HTR-8/SVneo (cell line): ENCODE results near the gene CHST12.

ENCODE experiments used
- DNase-seq: peaks from one replicate; pipeline ENCODE4 v3.0.0; 2011; ENCODE audit warnings: low spot score, mixed read lengths; ENCODE audit not compliant: insufficient read length
- FAIRE-seq: peaks from 2 replicates; lab custom pipeline; 2011; peaks lifted over from hg19 to GRCh38; lab: Jason Lieb, UNC

CHST12 gene

DNA sequence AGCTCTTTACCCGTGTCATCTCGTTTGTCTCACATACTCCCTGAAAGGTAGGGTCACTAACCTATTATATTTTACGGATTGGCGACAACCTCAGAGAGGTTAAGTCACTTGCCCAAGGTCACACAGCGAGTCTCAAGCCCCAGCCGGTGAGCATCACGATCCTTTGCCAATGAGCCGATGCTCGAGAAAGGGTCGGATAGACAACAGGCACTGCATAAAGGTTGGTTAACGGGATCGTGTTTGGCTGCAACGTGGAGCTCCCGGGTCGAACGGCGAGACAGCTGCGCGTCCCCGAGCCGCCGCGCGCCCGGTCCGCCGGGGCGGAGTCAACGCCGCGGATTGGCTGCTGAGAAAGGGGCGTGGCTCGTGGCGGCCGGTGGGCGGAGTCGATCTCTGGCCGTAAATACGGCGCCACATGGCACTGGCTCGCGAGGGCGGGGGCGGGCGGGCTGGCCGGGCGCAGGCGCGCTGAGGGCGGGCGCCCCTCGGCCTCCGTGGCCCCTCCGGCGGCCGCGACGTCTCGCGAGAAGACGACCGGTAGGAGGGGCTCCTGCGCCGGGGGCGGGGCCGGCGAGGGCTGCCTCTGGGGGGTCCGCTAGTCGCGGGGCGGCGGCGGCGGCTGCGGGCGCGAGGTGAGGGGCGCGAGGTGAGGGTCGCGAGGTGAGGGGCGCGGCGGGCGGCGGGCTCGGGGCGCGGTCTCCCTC, at the start of gene CHST12:
Gene CHST12, plus strand, starts transcription at position 598 of the 704 bp plus-strand sequence. CDS start 29,029 bp downstream, outside the sequence.
- FAIRE-seq, result peak; percentile 95
- peak; percentile 99 for DNase-seq

- FAIRE-seq (peak; percentile 66), DNase-seq (peak; percentile 99)
Measured at GRCh38 chr7:2353936-2354185, 49.5 kb upstream of the CHST12 start.

- DNase-seq (peak; percentile 98), FAIRE-seq (peak; percentile 98)
Measured at GRCh38 chr7:2354186-2354938, 49.0 kb upstream of the CHST12 start, which contains the start of gene EIF3B. Gene EIF3B, plus strand, starts transcription at chr7:2354827. Its CDS starts 95 bp downstream, at chr7:2354922.

DNA sequence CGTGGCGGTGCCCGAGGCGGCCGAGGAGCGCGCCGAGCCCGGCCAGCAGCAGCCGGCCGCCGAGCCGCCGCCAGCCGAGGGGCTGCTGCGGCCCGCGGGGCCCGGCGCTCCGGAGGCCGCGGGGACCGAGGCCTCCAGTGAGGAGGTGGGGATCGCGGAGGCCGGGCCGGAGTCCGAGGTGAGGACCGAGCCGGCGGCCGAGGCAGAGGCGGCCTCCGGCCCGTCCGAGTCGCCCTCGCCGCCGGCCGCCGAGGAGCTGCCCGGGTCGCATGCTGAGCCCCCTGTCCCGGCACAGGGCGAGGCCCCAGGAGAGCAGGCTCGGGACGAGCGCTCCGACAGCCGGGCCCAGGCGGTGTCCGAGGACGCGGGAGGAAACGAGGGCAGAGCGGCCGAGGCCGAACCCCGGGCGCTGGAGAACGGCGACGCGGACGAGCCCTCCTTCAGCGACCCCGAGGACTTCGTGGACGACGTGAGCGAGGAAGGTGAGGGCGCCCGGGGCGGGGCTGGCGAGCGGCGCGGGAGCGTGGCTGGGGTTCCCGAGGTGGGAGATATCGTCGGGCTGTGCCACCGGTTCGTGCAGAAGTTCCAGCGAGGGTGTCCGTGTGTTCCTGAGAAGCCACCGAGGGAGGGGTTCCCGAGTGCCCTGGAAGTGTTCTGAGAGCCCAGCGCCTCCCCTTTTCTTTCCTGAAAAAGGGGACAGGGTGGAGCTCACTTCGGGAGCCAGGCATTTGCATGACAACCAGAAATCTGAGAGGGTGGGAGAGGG, 48.3 kb upstream of the CHST12 start:
- FAIRE-seq (no peak), DNase-seq (peak; percentile 34)

- FAIRE-seq (no peak), DNase-seq (peak; percentile 34)
Measured at GRCh38 chr7:2355705-2356008, 47.8 kb upstream of the CHST12 start.

GRCh38 chr7:2357165-2357564, 46.2 kb upstream of the CHST12 start:
- FAIRE-seq (no peak), DNase-seq (no peak)

DNA sequence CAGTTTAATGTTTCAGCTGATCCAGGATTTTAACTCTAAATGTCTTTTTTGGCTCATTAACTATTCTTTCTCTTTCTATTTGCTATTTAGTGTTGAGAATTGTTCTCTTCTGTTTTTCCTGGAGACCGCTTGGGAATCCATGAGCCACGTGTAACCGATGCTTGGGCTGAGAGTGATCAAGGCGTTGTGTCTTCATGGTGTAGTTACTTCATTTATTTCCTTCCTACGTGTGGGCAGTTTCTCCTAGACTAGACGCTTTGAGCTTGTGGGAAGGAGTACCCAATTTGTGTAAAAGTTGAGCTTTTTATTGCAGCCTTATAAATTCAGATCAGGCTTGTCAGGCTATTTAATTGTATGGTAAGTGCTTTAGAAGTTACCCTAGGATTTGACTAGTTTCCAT, 45.8 kb upstream of the CHST12 start:
- no peak for FAIRE-seq

DNA sequence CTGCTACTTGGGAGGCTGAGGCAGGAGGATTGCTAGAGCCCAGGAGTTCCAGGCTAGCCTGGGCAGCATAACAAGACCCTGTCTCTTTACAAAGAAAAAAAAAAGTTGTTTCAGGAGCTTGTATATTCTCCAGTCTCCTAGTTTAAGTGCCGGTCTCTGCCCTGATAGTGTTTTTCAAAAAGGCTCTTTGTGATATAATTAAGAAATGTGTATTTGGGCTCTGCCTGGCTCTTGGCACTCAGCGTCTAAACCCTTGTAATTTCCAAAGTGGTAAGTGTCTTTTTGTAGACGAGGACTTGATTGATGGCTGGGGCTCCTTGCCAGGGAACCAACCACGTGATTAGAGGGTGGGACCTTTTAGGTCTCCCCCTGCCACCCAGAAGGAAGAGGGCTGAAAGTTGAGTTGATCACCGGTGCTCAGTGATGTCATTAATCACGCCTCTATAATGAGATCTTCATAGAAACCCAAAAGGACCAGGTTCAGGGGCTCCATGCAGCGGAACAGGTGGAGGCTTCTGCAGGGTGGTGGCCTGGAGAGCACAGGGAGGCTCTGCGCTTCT, 44.4 kb upstream of the CHST12 start:
- FAIRE-seq (no peak), DNase-seq (no peak)

More for the DNA sequence above, 45.8 kb upstream of the CHST12 start:
- no peak for DNase-seq

GRCh38 chr7:2359610-2360009, 43.8 kb upstream of the CHST12 start:
- FAIRE-seq (no peak), DNase-seq (no peak)

GRCh38 chr7:2360796-2361195, 42.6 kb upstream of the CHST12 start:
- FAIRE-seq, result no peak

GRCh38 chr7:2362385-2363088, 40.9 kb upstream of the CHST12 start:
- no peak for DNase-seq
- FAIRE-seq, result no peak

More at GRCh38 chr7:2360796-2361195, 42.6 kb upstream of the CHST12 start:
- DNase-seq, result no peak

GRCh38 chr7:2369139-2369538, 34.3 kb upstream of the CHST12 start:
- no peak for DNase-seq
- peak; percentile 13 for FAIRE-seq

DNA sequence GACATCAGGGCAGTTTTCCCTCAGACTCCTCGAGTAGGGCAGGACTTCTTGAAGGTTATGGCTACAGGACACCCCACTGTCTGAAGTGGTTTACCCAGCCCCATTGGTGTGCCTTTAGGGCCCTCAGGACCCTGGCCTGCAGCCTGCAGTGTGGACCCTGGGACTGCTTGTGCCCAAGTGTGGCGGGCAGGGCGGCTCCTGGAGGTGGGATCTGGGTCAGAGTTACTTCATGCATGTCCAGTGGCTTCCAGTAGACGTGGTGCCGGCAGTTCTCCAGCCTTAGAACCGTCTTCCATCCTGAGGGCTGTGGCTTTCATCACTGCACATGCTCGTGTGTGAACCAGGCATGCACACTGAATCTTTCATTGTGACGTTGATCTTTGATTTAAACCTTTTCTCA, 32.1 kb upstream of the CHST12 start:
- FAIRE-seq, result no peak

GRCh38 chr7:2372724-2373123, 30.7 kb upstream of the CHST12 start:
- DNase-seq (no peak), FAIRE-seq (no peak)

More for the DNA sequence above, 32.1 kb upstream of the CHST12 start:
- no peak for DNase-seq

DNA sequence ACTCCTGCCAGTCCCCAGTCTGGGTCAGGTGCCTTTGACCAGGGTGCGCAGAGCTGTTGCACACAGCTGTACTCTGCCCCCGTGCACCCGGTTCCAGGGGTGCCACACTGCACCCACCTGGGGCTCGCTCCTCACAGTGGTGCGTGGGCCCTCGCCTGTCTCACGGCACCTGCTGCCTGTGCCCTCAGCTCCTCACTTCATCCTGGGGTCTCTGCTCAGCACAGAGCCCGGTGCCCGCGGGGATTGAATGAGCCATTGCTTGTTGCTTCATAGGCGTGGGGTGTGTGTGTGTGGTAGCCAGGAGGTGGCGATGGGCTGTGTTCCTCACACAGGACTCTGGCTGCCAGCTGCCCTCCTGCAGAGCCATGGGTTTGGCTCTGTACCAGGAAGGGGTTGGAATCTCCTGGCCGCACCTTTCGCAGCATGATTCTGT, 30.3 kb upstream of the CHST12 start:
- DNase-seq (no peak), FAIRE-seq (no peak)

GRCh38 chr7:2373646-2374045, 29.8 kb upstream of the CHST12 start:
- DNase-seq (no peak), FAIRE-seq (no peak)

GRCh38 chr7:2374401-2374800, 29.0 kb upstream of the CHST12 start:
- DNase-seq, result no peak
- FAIRE-seq, result no peak

DNA sequence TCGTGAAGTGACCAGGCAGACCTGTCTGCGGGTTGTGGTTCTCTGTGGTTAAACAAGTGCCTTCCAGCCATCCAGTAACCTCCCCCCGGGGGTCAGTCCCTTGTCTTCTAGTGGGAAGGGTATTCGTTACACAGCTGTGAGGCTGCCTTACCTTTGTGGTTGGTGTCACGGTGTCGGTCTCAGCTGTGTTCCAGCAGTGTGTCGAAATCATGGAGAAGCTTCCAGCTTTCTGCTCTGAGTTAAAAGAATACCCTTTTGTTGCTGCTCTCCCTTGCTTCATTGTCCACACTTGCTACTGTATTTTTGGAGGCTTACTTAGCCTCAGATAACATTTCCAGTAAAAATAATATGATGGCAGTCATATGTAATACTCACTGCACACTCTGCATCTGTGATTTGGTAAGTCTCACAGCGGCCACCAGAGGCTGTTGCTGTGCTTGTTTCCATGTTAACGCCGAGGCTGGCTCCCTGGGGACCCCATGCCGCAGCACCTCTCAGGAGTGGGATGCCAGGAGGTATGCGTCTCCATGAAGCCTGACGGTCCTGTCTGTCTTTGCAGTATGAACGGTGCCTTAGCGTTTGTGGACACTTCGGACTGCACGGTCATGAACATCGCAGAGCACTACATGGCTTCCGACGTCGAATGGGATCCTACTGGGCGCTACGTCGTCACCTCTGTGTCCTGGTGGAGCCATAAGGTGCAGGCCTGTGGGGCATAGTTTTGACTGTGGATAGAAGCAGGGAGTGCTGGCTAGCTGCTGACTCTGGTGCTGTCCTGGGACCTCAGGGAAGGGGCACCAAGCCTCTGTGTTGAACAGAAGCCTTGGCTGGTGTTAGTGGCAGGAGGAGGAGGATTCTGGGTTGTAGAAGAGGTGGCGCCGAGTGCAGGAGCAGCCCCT, 28.3 kb upstream of the CHST12 start:
- no peak for DNase-seq
- FAIRE-seq, result no peak
